Measurements from ENCODE around the gene FCHSD2. TPM values are rescaled to one million over a fixed set of nuclear protein-coding genes. Genes with fewer than 3 reads are reported as not detected.

The FCHSD2 gene
- total and polyA plus RNA-seq, 2 of the 13 experiments (the other 11 are each of a cell fraction or from before 2014, with no cell fraction given), result 20.5 to 24.8 TPM

- Histone ChIP-seq H4K20me1 (ENCODE audit: insufficient read depth, low read length) (peaks cover 16% of the 10 kb centered on the region; the same call in 1 of the 2 replicates), H3K36me3 (replicated peaks in 1 of 2; ENCODE audit: control insufficient read depth in 1 of 2, insufficient read depth in 2 of 2, low read length in 2 of 2) (peaks cover 7 to 65% of the 10 kb centered on the region in 2 experiments; a peak in 4 of 5 replicates), H3K4me2 (ENCODE audit: low read depth, low read length) (no peak overlapping the region), H3K4me3 (replicated peaks in 1 of 3; ENCODE audit: insufficient read depth in 1 of 3, low read depth in 2 of 3, low read length in 3 of 3) (no peak overlapping the region), H3K4me1 (ENCODE audit: insufficient read depth, low read length) (peaks cover 24% of the 10 kb centered on the region), H3K27ac (ENCODE audit: extremely low read length, insufficient read depth, low read length) (no peak overlapping the region), H3K9me3 (ENCODE audit: low read length) (no peaks in the 10 kb centered on the region), H3K9ac (ENCODE audit: insufficient read depth, low read depth, low read length) (no peak overlapping the region), H3K27me3 (ENCODE audit: control insufficient read depth in 1 of 2, insufficient read depth in 2 of 2, low read length in 2 of 2) (no peaks in the 10 kb centered on the region), H3K79me2 (ENCODE audit: insufficient read depth, low read length) (peaks cover 82% of the 10 kb centered on the region), H2AFZ (ENCODE audit: low read length) (no peak overlapping the region)
- BruUV-seq (replicated peaks), result no TSS peak
- no peak for ATAC-seq
- WGBS (ENCODE audit: low lambda C conversion rate), result 93% methylated on average over 1 of the region's 1 CpG
- peak; percentile 50 for TF ChIP-seq ZNF121 (CRISPR knock-in tag; IDR thresholded peaks at IDR 0.05)
- TF ChIP-seq SOX13 (IDR thresholded peaks at IDR 0.05), result no peak
- no peak for TF ChIP-seq SOX13 (CRISPR knock-in tag; conservative IDR thresholded peaks at IDR 0.05 in 1 of 2, IDR thresholded peaks at IDR 0.05 in 1 of 2)
- ChIA-PET POLR2A (interaction anchor here (0.7 kb wide), 1 partner anchor 12 kb away, joined by 3 read pairs; no protein-coding TSS in a partner anchor), CTCF (ENCODE audit: low intra/inter-chr PET ratio, low total read pairs) (no interaction called here)
- no peak for DNase-seq (ENCODE audit: low spot score)
- intact Hi-C loops (cut with micrococcal nuclease; ENCODE audit: unreplicated experiment), result no loop called here
- no peak for FAIRE-seq
- in situ Hi-C loops (cut with HindIII; ENCODE audit: extremely low pct_ligation_motif_present, low pct_unique_long_range_greater_than_20kb), result no loop called here
Observed at GRCh38 chr11:73130181-73130580, 11.9 kb downstream of the FCHSD2 start.

- H3K27ac ChIP-seq (ENCODE audit: extremely low read length, insufficient read depth, low read length), result no peak overlapping the region
- H2AFZ ChIP-seq (ENCODE audit: low read length), result no peak overlapping the region
- H3K27me3 ChIP-seq (ENCODE audit: control insufficient read depth in 1 of 2, insufficient read depth in 2 of 2, low read length in 2 of 2), result no peaks in the 10 kb centered on the region
- H3K9me3 ChIP-seq (ENCODE audit: low read length), result no peaks in the 10 kb centered on the region
- H3K79me2 ChIP-seq (ENCODE audit: insufficient read depth, low read length), result peaks cover 81% of the 10 kb centered on the region
- H4K20me1 ChIP-seq (ENCODE audit: insufficient read depth, low read length), result peaks cover 18% of the 10 kb centered on the region; the same call in 1 of the 2 replicates
- BruUV-seq (replicated peaks), result no TSS peak
- peaks cover 7 to 58% of the 10 kb centered on the region in 2 experiments; a peak in 4 of 5 replicates for H3K36me3 ChIP-seq (replicated peaks in 1 of 2; ENCODE audit: control insufficient read depth in 1 of 2, insufficient read depth in 2 of 2, low read length in 2 of 2)
- no peak for DNase-seq (ENCODE audit: low spot score)
- in situ Hi-C loops (cut with HindIII; ENCODE audit: extremely low pct_ligation_motif_present, low pct_unique_long_range_greater_than_20kb), result no loop called here
- ChIA-PET CTCF (ENCODE audit: low intra/inter-chr PET ratio, low total read pairs) (no interaction called here), POLR2A (interaction anchor here (0.7 to 1.7 kb wide), 3 partner anchors 13 to 49 kb away, joined by 3 to 6 read pairs (median 4); no protein-coding TSS in a partner anchor)
- FAIRE-seq, result no peak
- H3K9ac ChIP-seq (ENCODE audit: insufficient read depth, low read depth, low read length), result no peak overlapping the region
- 100% methylated on average over 6 of the region's 10 CpGs for WGBS (ENCODE audit: low lambda C conversion rate)
- no peak overlapping the region for H3K4me2 ChIP-seq (ENCODE audit: low read depth, low read length)
- ATAC-seq, result no peak
- H3K4me3 ChIP-seq (replicated peaks in 1 of 3; ENCODE audit: insufficient read depth in 1 of 3, low read depth in 2 of 3, low read length in 3 of 3), result no peak overlapping the region
- peaks cover 21% of the 10 kb centered on the region; the same call in 1 of the 2 replicates for H3K4me1 ChIP-seq (ENCODE audit: insufficient read depth, low read length)
- intact Hi-C loops (cut with micrococcal nuclease; ENCODE audit: unreplicated experiment), result loop anchor here (10.0 kb wide), 1 partner anchor 46 kb away; no protein-coding TSS in a partner anchor
- TF ChIP-seq AKNA (CRISPR knock-in tag; IDR thresholded peaks at IDR 0.05; ENCODE audit: borderline replicate concordance), result no peak
- 0 out of 2 replicates have a peak, but pooled peaks have one; percentile 10 for TF ChIP-seq ZNF687 (CRISPR knock-in tag; IDR thresholded peaks at IDR 0.05)
Observed at GRCh38 chr11:73129198-73129597, 12.9 kb downstream of the FCHSD2 start.
